Glomerular visceral epithelial cell (primary cell): Measurements from ENCODE around the gene ARHGAP18.

Experiments used
- DNase-seq: peaks from one replicate; pipeline ENCODE4 v3.0.0-alpha.2; 2016; ENCODE audit errors: extremely low spot score

The ARHGAP18 gene

DNA sequence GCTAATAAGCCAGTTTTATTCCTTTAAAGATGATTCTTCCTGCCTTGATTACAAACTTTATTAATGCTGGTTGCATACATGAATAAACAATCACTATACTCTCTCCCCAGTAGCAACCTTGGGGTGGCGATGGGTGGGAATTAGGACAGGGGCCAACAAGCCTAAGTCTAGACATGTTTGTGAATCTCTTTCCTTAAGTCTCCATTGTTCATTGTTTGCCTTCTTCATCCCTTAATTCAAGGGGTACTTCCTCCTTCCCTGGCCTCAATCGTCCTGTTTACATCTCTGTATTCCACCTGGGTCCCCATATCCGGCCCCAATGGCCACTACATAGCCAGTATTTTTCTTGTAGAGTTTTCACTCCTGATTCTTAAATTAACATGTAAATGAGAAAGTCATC is 66.0 kb downstream of the ARHGAP18 start:
- DNase-seq = no peak

DNA sequence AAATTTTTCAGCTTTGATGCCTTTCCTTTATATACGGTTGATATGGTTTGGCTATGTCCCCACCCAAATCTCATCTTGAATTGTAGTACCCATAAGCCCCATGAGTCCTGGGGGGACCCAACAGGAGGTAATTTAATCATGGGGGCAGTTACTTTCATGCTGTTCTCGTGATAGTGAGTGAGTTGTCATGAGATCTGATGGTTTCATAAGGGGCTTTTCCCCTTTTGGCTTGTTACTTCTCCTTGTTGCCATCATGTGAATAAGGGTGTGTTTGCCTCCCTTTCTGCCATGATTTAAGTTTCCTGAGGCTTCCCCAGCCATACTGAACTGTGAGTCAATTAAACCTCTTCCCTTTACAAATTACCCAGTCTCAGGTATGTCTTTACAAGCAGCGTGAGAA is 66.8 kb downstream of the ARHGAP18 start:
- no peak for DNase-seq

DNA sequence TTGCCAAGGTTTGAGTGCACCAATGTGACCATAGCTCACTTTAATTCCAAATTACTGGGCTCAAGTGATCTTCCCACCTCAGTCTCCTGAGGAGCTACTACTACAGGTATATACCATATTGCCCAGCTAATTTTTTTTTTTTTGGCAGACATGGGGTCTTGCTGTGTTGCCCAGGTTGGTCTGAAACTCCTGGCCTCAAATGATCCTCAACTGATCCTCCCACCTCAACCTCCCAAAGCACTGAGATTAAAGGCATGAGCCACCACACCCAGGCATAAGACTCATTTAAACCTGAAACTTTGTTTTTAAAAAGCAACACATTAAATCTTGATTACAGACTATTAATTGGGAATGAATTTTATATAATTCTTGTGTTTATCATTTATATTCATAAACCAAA is 67.7 kb downstream of the ARHGAP18 start:
- no peak for DNase-seq

DNA sequence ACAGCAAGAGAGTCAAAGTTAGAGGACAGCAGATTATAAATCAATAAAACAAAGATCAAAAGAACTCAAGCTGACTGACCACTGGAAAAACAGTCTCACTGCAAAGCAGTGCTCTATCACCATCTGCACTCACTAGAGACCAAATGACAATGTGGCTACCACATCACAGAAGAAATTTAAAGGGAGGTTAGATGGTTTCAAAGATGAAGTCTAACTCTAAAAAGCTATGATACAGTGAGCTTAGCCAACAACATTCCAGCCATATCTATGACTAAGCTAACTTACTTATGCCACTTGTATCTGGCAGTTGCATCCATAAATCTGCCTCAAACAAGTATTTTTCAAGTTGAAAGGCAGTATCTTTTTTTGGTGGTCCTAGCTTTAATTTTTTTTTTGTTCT is 68.6 kb downstream of the ARHGAP18 start:
- DNase-seq = peak; percentile 40

DNA sequence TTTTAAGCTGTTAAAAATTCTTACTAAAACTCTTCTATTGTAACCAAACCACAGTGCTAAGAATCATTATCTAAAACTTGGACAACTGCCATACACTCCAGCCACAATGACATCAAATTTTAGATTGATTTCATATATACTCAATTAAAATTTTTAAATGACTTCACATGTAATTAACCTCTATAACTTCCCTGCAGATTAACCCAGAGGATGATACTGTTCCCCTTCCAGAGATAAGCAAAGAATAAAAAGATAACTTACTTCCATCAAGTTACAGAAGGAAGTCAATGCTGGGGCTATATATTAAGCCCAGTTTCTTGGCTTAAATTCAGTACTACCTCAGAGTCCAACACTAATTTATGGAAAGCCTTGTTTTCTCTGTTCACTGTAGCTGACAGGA is 71.3 kb downstream of the ARHGAP18 start:
- peak; percentile 55 for DNase-seq

DNA sequence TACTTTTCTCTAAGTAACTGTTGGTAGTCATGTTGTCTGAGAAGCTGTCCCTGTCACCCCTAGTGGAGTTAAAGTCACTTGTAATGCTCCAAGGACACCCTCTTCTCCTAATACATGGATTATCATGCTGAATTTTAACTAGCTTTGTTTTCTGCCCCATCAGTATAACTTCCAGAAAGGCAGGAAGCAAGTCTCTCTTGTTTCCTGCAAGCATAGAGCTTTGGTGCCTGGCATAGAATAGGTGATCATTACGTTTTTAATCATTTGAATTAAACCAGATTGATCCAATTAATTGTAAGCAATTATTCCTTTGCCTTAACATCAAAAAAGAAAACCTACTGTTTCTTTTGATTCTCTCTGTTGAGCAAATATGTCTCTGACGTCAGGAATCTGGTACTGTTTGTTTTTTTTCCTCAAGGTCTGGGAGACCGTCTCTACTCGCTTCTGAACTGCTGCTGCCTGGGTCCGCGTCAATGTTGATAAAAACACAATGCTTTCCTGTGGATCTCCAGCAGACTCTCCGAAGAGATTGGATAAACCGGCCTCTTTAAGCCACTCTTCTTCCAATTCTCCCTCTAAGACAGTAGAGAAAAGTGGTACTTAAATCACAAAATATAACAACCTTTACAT is 71.8 kb downstream of the ARHGAP18 start:
- peak; percentile 62 for DNase-seq

DNA sequence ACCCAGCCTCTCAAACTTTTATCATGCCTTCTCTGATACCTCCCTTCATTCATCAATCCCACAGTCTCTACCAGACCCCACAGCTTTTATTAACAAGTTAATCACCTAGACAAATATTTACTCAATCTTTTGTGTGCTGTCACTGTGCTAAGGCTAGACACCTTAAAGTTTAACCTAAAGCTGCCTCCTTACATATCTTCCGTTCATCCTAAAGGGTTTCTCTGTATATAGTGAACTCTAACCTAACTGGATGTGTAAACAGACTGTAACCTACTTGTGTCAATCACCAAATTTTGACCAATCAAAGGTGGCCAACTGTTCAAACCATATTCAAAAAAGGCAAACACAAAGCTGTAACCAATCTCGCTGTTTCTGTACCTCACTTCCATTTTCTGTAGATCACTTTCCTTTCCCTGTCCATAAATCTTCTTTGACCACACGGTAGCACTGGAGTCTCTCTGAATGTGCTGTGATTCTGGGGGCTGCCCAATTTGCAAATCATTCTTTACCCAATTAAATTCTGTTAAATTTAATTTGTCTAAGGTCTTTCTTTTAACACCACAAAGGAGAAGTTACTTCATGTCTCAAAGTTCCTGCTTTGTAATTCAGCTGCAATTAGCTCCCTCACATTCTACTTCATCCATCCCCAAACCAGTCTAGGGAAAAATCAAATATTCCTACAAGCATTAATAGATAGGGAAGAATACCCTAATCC is 72.5 kb downstream of the ARHGAP18 start:
- DNase-seq = no peak

DNA sequence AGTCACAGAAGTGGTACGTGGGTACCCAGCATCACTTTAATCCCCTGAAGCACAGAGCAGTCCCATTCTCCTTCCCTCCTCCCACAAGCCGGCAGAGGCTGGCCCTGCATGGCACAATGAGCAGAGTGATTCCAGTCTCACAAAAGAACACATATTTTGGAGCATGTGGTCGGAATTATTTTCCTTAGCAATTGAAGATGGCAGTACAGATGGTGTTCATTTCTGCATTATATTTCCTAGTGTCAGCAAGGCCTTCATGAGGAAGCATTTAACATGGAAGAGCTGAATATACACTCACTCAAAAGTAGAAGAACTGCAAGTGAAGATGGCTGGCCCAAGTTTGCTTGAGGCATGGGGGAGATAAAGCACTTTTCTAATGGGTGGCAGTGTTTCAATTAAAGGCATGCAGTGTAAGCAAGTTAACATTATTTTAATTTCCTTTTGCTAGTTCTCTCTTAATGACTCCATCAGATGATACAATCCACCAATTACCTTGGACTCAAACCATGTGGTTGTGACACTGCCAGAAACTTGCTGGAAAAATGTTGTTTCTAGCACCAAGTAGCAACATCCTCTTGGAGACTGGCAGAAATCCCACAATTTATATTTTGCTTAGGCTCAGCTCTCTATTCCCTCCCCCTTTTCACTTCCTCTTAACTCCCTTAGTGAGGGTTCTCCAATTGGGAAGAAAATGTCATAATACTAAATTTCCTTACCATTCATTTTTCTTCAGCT is 74.4 kb downstream of the ARHGAP18 start:
- no peak for DNase-seq

DNA sequence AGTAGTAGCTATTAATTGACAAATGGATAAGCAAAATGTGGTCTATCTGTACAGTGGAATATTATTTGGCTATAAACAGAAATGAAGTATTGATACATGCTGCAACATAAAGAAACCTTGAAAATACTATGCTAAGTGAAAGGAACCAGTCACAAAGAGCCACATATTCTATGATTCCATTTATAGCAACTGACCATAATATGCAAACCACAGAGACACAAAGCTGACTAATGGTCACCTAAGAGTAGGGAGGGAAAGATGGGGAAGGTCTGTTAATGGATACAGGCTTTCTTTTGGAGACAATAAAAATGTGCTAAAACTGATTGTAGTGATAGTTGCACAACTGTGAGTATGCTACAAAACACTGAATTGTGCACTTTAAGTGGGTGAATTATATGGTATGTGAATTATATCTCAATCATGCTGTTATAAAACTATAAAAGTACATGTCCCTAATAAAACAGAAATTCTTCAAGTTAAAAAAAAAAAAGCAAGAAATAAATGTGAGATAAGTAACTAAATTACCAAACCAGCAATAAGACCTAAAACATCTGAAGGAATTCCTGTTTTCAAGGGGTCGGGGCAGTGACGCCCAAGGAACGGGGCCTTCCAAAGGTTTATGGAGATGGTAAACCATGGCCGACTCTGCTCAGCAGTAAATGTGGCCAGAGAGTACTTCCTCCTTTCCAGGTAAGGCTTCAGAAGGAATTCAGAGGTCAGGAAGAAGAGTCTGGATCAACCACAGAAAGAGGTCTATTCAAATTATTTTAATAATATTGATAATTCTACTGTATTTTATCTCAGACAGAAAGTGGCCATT is 75.4 kb downstream of the ARHGAP18 start:
- DNase-seq = peak; percentile 40

DNA sequence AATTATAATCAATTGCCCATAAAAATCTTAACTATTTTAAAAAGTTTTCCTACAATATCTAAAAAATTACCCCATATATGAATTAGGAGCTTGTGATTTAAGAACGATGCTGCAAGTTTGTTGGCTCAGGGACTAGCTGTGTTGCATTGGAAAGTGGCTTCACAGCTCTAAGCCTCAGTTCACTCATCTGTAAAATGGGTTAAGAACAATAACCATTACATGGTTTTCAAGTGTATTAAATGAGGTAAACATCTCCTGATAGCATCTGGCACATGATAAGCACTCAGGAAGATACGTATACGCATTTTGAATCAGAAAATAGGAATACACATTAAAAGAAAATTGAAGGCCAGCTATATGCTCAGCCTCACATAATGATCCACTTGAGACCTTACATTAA is 76.4 kb downstream of the ARHGAP18 start:
- no peak for DNase-seq

DNA sequence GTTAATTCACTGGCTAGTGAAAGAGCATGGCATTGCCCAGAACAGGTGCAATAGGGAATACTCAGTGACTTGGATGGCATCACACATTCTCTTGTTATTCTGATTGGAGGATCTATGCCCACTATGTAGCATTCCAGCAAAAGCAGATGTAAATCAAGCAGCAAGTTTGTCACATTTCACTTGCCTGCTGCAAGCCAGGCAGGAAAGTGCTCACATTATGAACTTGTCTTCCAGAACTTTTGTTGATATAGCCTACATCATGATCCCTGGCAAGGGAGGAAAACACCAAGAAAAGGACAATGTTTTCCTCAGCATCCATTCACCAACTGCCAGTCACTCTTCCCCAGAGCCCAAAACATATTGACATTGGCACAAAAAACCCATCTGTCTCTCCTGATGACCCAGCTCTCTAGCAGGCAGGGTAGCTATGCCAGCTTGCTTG is 77.8 kb downstream of the ARHGAP18 start:
- no peak for DNase-seq

DNA sequence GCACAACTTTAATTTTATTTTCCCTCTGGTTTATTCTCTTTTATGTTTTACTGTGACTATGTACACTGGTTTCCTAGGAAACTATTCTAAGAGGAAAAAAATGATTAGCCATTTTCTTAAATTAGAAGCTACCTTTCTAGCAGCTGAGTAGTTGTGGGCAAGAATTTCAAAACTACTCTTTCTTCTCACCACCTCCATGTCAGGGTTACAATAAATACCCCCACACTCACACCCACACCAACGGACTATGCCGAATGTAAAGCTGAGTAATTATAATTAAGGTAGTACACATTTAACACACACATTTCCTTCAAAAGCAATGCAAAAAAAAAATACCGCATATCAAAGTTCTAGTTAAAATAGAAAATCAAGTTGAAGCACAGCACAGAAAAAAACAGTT is 78.9 kb downstream of the ARHGAP18 start:
- DNase-seq = no peak

DNA sequence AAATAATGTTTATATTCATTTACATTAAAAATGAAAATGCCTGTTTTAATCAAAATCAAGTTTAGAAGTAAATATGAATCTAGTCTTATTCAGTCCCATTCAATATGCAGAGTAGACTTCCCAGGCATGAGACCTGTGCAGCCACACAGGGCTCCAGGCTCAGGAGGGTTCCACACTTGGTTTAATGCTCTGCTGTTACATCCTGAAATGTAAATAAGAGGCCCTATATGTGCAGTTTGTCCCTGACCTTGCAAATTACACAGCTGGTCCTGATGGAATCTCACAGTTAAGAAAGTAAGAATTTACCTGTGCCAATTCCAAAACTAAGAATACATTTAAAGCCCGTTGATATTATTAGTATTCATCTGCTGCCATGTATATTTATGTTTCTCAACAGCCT is 79.4 kb downstream of the ARHGAP18 start:
- DNase-seq = no peak

DNA sequence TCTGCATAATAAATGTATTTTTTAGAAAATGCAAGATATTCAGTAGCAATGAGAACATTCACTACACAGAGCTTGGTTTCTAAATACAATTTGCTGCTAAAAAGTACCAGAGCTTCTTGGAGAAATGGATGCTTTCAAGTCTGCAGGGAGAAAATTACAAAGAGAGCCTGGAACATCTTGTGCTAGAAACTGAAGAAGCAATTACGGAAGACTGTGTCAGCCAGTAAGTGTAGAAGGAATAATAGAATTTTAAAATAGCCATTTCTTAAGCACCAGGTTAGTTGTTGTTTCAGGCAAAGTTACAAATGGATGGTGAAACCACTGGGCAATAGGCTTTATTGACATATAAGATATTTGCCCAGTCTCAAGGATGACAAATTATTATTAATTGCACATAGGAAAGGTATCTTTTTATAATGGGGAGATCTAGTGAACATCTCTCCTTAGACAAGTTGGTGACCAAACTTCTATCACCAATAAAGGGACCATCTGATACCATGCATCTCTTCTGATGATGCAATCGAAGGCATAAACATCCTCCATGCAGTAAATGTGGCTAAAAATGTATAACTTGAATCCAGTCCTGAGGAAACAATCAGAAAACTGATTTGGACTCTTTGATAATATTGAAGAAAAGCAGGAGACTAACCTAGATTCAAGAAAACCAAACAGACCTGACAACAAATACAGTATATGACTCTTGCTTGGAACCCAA is 81.7 kb downstream of the ARHGAP18 start:
- DNase-seq = no peak

DNA sequence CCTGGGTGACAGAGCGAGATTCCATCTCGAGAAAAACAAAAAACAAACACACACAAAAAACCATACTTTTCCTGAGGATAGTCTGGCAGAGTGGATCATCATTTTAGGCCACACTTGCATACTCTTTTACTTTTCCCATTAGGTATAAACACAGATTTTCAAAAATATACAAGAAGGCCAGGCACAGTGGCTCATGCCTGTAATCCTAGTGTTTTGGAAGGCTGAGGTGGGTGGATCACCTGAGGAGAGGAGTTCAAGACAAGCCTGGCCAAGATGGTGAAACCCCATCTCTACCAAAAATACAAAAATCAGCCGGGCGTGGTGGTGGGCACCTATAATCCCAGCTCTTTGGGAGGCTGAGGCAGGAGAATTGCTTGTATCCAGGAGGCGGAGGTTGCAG is 85.5 kb downstream of the ARHGAP18 start:
- DNase-seq = no peak

DNA sequence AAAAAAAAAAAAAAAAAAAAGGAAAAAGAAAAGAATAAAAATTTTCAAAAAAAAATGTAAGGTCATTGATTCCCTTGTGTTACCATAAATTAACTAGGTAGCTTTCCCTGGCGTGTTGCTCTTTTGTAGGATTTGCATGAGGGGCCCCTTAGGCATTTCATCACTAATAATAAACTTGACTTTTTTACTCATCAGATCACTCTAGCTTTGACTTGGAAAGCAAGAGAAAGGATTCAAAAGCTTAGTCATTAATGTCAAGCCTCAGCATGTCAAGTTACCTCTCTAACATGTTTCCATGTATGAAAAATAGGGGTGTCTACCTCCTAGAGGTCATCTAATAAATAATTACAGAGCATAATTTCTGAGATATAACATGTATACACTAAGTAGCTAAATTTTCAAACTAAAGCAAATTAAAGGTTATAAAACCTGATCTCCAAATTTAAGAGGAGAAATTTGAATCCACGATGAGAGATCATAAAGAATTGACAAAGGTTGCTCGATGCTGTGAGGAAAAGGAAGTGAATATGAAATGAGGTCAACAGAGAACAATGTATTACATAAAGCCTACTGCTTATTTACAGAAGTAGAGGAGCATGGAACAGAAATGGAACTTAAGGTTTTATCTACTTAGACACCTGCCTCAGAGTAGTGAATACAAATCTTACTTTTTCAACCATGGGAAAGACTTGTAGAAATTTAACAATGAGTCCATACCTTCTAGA is 86.8 kb downstream of the ARHGAP18 start:
- no peak for DNase-seq

DNA sequence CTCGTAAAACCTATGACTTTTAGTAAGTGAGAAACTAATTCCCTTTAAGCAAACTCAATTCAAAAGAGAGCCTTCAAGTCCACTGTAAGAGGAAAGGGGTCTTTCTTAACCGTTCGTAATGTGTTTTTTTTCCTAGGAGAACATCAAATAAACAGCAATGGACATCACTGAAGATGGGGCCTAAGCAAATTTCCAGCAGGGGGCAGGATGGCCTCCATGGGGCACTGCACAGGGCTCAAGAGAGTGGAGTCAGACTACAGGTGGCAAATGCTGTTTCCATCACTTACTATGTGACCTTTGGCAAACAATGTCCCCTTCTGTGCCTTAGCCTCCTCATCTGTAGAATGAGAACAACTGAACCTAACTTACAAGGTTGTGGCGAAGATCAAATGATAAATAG is 88.7 kb downstream of the ARHGAP18 start:
- DNase-seq = no peak

DNA sequence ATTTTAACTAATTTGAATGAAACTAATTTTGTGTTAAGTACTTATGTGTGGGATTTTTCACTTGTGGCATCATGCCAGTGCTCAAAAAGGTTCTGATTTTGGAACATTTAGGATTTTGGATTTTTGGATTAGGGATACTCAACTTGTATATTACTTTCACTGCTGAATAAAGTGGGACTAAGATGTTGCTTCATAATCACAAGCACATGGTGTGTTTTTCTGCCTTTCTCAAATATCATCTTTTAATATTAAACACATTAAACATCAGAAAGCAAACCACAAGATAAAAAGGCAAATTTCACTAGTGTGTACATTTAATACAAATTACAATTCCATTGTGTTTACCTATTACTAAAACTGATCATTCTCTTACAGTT is 89.8 kb downstream of the ARHGAP18 start:
- no peak for DNase-seq

DNA sequence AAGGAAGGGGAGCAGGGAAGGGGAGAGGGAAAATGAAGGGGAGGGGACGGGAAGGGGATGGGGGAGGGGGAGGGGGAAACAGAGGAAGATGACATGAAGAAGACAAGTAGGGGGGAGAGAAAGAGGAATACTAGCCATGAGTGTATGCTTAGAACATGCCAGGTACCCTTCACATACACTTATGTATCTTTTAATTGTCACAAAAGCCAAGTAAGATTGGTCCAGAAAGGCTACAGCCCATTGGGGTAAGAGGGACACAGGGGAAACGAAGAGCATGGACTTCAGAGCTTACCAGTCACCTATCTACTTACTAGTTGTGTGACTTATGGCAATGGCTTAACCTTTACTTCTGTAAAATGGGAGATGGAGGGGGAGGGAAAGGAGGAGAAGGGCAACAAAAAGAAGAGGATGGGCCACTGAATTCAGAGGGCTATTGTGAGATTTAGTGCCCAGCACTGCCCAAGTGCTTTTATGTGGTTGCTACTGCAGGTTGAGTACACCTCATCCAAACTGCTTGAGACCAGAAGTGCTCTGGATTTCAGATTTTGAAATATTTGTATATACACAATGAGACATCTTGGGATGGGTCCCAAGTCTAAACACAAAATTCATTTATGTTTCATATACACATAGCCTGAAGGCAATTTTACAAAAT is 90.3 kb downstream of the ARHGAP18 start:
- DNase-seq = no peak

DNA sequence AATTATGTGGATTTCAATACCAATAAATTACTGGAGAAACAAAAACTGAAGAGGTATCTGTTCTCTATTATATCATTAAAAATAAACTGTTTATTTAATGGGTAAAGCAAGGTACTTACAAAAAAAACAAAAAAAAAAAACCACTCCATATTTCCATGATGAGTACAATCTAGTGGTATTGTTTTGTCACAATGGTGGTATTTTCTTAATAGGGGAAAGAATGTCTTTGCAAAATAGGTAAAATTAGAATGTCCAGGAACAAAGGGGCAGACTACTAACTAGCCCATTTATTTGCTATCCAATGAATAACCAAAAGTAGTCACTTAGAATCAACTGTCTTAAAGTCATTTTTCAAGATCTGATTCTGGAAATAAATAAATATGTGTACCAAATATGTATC is 92.0 kb downstream of the ARHGAP18 start:
- DNase-seq = no peak
